OCI-LY3 (cell line): ENCODE measurements around the gene MAP2K3.

ENCODE experiments used
- EZH2phosphoT487 ChIP-seq: fragments of 200-600 bp; shearing (Covaris generic); IDR thresholded peaks from 2 replicates; pipeline ENCODE4 v1.6.1; 2018; ENCODE audit warnings: antibody characterized with exemption, mixed run types, low read depth
- TF ChIP-seq, protein P1 (sequence below): fragments of 200-600, 300-600 bp; sonication (generic); IDR thresholded peaks from 2 replicates; pipeline ENCODE4 v1.5.1; 2014; ENCODE audit warnings: antibody characterized with exemption, low read length, low read depth

DNA sequence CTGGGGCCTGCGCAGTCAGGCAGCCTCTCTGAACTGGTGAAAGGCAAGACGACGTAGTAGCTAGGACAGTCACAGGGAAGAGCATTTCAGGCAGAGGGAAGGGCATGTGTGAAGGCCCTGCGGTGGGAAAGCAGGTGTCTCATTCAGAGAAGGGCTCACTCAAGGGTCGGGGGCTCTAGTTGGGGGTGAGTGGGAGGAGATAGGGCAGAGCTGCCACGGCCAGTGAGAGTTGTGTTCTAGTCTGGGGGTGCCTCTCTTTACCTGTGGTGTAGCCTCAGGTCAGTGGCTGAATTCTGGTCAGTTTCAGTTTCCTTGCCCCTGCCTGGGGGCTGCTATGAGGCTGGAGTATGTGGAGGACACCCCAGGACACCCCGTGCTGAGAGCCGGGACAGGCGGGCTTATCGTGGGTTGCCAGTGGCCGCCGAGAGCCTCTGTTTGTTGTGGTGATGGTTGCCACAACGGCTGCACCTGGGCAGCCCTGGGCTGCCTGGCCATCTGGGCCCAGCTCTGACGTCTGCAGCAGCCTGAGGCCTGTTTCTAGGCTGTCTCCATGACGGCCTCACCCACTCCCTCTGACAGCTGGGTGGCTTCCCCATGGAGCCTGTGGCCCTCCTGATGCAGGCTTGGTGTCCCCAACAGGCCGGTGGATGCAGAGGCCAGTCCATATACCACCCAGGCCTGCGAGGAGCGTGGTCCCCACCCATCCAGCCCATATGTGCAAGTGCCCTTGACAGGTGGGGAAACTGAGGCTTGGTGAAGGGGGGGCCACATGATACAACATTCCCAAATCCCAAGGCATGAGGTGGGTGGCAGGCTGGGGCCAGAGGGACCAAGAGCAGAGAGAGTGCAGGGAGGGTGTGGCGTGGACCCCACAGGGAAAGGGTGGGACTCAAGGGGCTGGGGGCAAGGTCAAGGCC is 10.8 kb downstream of the MAP2K3 start:
- TF ChIP-seq EZH2phosphoT487 = no peak
- TF ChIP-seq, protein P1, sequence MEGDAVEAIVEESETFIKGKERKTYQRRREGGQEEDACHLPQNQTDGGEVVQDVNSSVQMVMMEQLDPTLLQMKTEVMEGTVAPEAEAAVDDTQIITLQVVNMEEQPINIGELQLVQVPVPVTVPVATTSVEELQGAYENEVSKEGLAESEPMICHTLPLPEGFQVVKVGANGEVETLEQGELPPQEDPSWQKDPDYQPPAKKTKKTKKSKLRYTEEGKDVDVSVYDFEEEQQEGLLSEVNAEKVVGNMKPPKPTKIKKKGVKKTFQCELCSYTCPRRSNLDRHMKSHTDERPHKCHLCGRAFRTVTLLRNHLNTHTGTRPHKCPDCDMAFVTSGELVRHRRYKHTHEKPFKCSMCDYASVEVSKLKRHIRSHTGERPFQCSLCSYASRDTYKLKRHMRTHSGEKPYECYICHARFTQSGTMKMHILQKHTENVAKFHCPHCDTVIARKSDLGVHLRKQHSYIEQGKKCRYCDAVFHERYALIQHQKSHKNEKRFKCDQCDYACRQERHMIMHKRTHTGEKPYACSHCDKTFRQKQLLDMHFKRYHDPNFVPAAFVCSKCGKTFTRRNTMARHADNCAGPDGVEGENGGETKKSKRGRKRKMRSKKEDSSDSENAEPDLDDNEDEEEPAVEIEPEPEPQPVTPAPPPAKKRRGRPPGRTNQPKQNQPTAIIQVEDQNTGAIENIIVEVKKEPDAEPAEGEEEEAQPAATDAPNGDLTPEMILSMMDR = no peak
